ENCODE data around the gene WDR45.

- TF ChIP-seq, protein P1, sequence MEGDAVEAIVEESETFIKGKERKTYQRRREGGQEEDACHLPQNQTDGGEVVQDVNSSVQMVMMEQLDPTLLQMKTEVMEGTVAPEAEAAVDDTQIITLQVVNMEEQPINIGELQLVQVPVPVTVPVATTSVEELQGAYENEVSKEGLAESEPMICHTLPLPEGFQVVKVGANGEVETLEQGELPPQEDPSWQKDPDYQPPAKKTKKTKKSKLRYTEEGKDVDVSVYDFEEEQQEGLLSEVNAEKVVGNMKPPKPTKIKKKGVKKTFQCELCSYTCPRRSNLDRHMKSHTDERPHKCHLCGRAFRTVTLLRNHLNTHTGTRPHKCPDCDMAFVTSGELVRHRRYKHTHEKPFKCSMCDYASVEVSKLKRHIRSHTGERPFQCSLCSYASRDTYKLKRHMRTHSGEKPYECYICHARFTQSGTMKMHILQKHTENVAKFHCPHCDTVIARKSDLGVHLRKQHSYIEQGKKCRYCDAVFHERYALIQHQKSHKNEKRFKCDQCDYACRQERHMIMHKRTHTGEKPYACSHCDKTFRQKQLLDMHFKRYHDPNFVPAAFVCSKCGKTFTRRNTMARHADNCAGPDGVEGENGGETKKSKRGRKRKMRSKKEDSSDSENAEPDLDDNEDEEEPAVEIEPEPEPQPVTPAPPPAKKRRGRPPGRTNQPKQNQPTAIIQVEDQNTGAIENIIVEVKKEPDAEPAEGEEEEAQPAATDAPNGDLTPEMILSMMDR (conservative IDR thresholded peaks at IDR 0.05): no peak
- no peak for TF ChIP-seq EZH2 (IDR thresholded peaks at IDR 0.05; ENCODE audit: low read depth)
These were observed 37.0 kb upstream of the WDR45 start for GRCh38 chrX:49116716-49117115.
